PC-9 (cell line): ENCODE results near the gene WFDC12. TPM values are rescaled to one million over a fixed set of nuclear protein-coding genes. Genes with fewer than 3 reads are reported as not detected.

Source experiments
- BruUV-seq: library from RNA; stranded (reverse); fragments of 400-500 nt; replicated peaks from 2 replicates; lab custom pipeline; 2021; lab: Mats Ljungman, UMichigan
- CTCF ChIA-PET: fragments of 300-600 bp; sonication (Branson Sonifier 250); formaldehyde crosslinking; loops from one replicate; lab custom pipeline; 2022; ENCODE audit warnings: antibody characterized with exemption; lab: Charles Lee
- POLR2A ChIA-PET: fragments of 300-600 bp; sonication (Branson Sonifier 250); formaldehyde crosslinking; loops from one replicate; lab custom pipeline; 2022; ENCODE audit warnings: antibody characterized with exemption; ENCODE audit not compliant: unreplicated experiment; lab: Charles Lee
- DNase-seq, 2 experiments: peaks; one replicate each; pipeline versions ENCODE4 v3.0.0 to v3.0.0-alpha.2; 2015 to 2022; ENCODE audit warnings: mixed read lengths in 1 of 2
- H2AFZ ChIP-seq: fragments of 200-600 bp; sonication (generic); 2 replicates; pipeline ENCODE4 v1.8.1; 2017; ENCODE audit warnings: antibody characterized with exemption
- H3F3A ChIP-seq: fragments of 200-600 bp; sonication (generic); 2 replicates; pipeline ENCODE4 v1.8.1; 2017; ENCODE audit warnings: antibody characterized with exemption, mild to moderate bottlenecking, low read depth; ENCODE audit not compliant: insufficient read depth
- H3K27ac ChIP-seq: fragments of 200-600 bp; sonication (generic); 2 replicates; pipeline ENCODE4 v1.6.1; 2016; ENCODE audit warnings: mixed run types
- H3K27me3 ChIP-seq: fragments of 200-600 bp; sonication (generic); 2 replicates; pipeline ENCODE4 v1.6.1; 2016; ENCODE audit warnings: low read depth, mixed run types; ENCODE audit not compliant: insufficient read depth
- H3K36me3 ChIP-seq: fragments of 200-600 bp; sonication (generic); 2 replicates; pipeline ENCODE4 v1.6.1; 2016; ENCODE audit warnings: low read depth, mixed run types
- H3K4me1 ChIP-seq: fragments of 200-600 bp; sonication (generic); replicated peaks from 2 replicates; pipeline ENCODE4 v1.6.1; 2016; ENCODE audit warnings: mixed run types; ENCODE audit not compliant: insufficient read depth
- H3K4me2 ChIP-seq: fragments of 200-600 bp; sonication (generic); 2 replicates; pipeline ENCODE4 v1.6.1; 2017; ENCODE audit warnings: mixed run types
- H3K4me3 ChIP-seq: fragments of 200-600 bp; sonication (generic); 2 replicates; pipeline ENCODE4 v1.6.1; 2016; ENCODE audit warnings: mixed run types
- H3K79me2 ChIP-seq: fragments of 200-600 bp; sonication (generic); 2 replicates; pipeline ENCODE4 v1.6.1; 2017; ENCODE audit warnings: low read depth, mixed run types
- H3K9me2 ChIP-seq: fragments of 200-600 bp; sonication (generic); 2 replicates; pipeline ENCODE4 v1.8.1; 2017; ENCODE audit warnings: mild to moderate bottlenecking; ENCODE audit not compliant: insufficient read depth
- H3K9me3 ChIP-seq: fragments of 200-600 bp; sonication (generic); 2 replicates; pipeline ENCODE4 v1.8.1; 2016; ENCODE audit warnings: low read depth; ENCODE audit not compliant: insufficient read depth
- H4K20me1 ChIP-seq: fragments of 200-600 bp; sonication (generic); 2 replicates; pipeline ENCODE4 v1.8.1; 2017; ENCODE audit not compliant: insufficient read depth
- CTCF ChIP-seq: fragments of 200-600 bp; sonication (generic); conservative IDR thresholded peaks from 2 replicates; pipeline ENCODE4 v1.6.1; 2017; ENCODE audit warnings: mixed run types, antibody characterized with exemption, mild to moderate bottlenecking, moderate library complexity
- EZH2 ChIP-seq: fragments of 200-600 bp; sonication (generic); IDR thresholded peaks from 2 replicates; pipeline ENCODE4 v1.8.0; 2017; ENCODE audit warnings: antibody characterized with exemption, low read depth
- intact Hi-C: fragments of 100-400 bp; cut with micrococcal nuclease; formaldehyde crosslinking; loops from one replicate; pipeline ENCODE4 v1.10.0; 2022; ENCODE audit not compliant: unreplicated experiment
- total RNA-seq: library from RNA; stranded (reverse); gene quantifications from 2 replicates; pipeline ENCODE4 v1.2.3, GENCODE V29; 2021

Gene WFDC12
- total RNA-seq, 1 experiment from 2014 or later = not detected

DNA sequence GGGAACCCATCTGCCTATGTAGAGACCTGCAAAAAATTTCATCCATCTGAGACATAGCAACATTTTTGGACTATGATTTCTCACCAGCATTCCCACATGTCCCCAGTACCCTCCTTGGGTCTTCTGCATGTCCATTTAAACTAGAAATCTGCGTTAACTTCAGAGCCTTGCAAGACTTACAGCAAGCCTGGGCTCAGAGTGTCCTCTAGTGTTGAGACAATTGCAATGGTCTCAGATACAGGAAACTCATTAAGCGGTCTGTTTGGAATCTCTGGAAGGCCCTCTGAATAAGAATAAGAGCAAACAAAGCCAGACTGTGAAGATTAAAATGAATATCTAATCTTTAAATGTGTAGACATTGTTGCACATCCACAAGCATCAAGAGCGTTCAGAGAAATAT, 29.9 kb upstream of the WFDC12 start:
- Histone ChIP-seq H4K20me1 (no peaks in the 10 kb centered on the region), H3K4me3 (no peak overlapping the region), H3K27me3 (no peaks in the 10 kb centered on the region), H3K4me2 (no peak overlapping the region), H3K9me3 (peaks cover 11% of the 10 kb centered on the region; the same call in 1 of the 2 replicates), H3K79me2 (no peaks in the 10 kb centered on the region), H3F3A (peaks cover 23% of the 10 kb centered on the region), H3K4me1 (peaks cover 30% of the 10 kb centered on the region), H3K27ac (no peak overlapping the region), H3K36me3 (no peaks in the 10 kb centered on the region), H3K9me2 (no peaks in the 10 kb centered on the region), H2AFZ (no peak overlapping the region)
- TF ChIP-seq CTCF (no peak), EZH2 (no peak)
- intact Hi-C loops = no loop called here
- ChIA-PET POLR2A (no interaction called here), CTCF (interaction anchor here (0.6 kb wide), 1 partner anchor 142 kb away, joined by 16 read pairs; no protein-coding TSS in a partner anchor)
- DNase-seq = no peak
- no TSS peak for BruUV-seq

- BruUV-seq = no TSS peak
- Histone ChIP-seq H3K36me3 (no peaks in the 10 kb centered on the region), H3K9me2 (no peaks in the 10 kb centered on the region), H4K20me1 (no peaks in the 10 kb centered on the region), H3K4me3 (no peak overlapping the region), H3K4me1 (peaks cover 30% of the 10 kb centered on the region), H3K79me2 (no peaks in the 10 kb centered on the region), H3K27me3 (no peaks in the 10 kb centered on the region), H3K4me2 (no peak overlapping the region), H3F3A (peaks cover 21% of the 10 kb centered on the region), H3K9me3 (peaks cover 11% of the 10 kb centered on the region; the same call in 1 of the 2 replicates), H2AFZ (no peak overlapping the region), H3K27ac (no peak overlapping the region)
- DNase-seq = no peak
- POLR2A ChIA-PET = no interaction called here
- intact Hi-C loops = no loop called here
- CTCF ChIA-PET = no interaction called here
- TF ChIP-seq EZH2 = no peak
- TF ChIP-seq CTCF = no peak
Observed at GRCh38 chr20:45153752-45154151, 29.5 kb upstream of the WFDC12 start.

GRCh38 chr20:45153147-45153546, 28.9 kb upstream of the WFDC12 start:
- peaks cover 15% of the 10 kb centered on the region; the same call in 1 of the 2 replicates for H3F3A ChIP-seq
- TF ChIP-seq EZH2 (no peak), CTCF (no peak)
- ChIA-PET CTCF (no interaction called here), POLR2A (no interaction called here)
- DNase-seq = no peak
- no peak overlapping the region for H3K4me3 ChIP-seq
- intact Hi-C loops = no loop called here
- H3K4me1 ChIP-seq = peaks cover 26% of the 10 kb centered on the region
- H3K27me3 ChIP-seq = no peaks in the 10 kb centered on the region
- H3K79me2 ChIP-seq = no peaks in the 10 kb centered on the region
- peaks cover 11% of the 10 kb centered on the region; the same call in 1 of the 2 replicates for H3K9me3 ChIP-seq
- H3K27ac ChIP-seq = no peak overlapping the region
- H4K20me1 ChIP-seq = no peaks in the 10 kb centered on the region
- H3K9me2 ChIP-seq = no peaks in the 10 kb centered on the region
- no TSS peak for BruUV-seq
- no peak overlapping the region for H2AFZ ChIP-seq
- H3K36me3 ChIP-seq = no peaks in the 10 kb centered on the region
- H3K4me2 ChIP-seq = no peak overlapping the region
